ENCODE measurements around the gene ESYT2.
A peak's percentile ranks its signal among the peaks of the same experiment; 100 is the strongest.
"Not testable (repeated sequence)": the region's sequence is repeated elsewhere in the genome, so short reads cannot be mapped to it uniquely, and the experiment has no call there.

The ESYT2 gene

DNA sequence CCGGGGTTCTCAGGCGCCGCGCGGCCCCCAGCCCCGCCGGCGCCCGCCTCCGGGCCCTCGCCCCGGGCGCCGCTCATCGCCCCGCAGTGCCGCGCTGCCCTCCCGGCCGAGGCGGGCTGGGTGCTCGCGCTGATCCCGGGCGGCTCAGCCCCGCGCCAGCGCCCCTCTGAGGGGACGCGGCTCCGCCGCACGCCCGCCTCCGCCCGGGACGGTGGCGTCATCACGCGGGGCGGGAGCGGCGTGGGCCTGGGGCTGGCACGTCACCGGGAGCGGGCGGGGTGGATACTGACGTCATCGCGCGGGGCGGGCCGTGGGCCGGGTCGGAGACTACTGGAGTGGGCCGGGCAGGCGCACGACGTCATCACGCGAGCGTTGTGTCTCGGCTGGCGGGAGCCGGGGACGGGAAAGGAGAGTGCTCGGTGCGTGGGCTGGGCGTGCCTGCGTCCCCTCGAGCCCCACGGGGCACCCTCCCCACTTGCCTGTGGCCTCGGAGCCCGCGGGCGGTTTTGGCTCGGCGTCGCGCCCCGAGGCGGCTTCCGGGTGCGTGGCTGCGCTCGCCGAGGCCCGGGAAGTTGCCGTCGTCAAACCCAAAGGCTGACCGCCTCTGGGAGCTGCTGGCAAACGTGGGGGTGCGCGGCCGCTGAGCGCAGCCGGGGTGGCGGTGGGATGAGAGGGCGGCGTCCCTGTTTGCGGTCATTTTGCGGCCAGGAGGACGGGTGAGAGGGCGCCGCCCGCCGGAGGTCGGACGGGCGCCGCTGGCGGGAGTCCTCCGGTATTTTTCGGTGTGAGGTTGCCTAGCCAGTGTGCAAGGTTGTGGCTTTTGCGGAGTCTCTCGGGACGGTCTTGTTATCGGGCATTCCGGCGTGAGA, at the start of gene ESYT2:
TSS of gene ESYT2 (minus strand) at position 168 of the 869 bp plus-strand sequence. CDS start at position 77, 91 bp downstream.
- DNase-seq, result peak; percentile 86

GRCh38 chr7:158878151-158879079, 49.1 kb upstream of the ESYT2 start:
- not testable (repeated sequence) for DNase-seq

DNA sequence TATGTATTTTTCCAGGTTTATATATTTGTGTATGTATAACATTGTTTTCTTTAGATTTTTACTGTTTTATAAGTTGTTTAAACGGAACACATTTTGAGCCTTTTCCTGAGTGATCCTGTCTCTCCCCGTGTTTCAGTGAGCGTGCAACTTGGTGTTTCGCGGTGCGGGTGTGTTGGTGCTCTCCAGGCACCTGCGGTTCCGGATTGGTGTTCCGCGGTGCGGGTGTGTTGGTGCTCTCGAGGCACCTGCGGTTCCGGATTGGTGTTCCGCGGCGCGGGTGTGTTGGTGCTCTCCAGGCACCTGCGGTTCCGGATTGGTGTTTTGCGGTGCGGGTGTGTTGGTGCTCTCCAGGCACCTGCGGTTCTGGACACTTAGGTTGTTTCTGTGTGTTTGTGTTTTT, 47.7 kb upstream of the ESYT2 start:
- no peak for DNase-seq

- no peak for DNase-seq
Measured at GRCh38 chr7:158869876-158870275, 40.6 kb upstream of the ESYT2 start.

GRCh38 chr7:158868764-158869410, 39.6 kb upstream of the ESYT2 start:
- DNase-seq, result peak; percentile 71

- no peak for DNase-seq
Measured at GRCh38 chr7:158867214-158867984, 38.1 kb upstream of the ESYT2 start.

GRCh38 chr7:158865977-158866376, 36.7 kb upstream of the ESYT2 start:
- no peak for DNase-seq

DNA sequence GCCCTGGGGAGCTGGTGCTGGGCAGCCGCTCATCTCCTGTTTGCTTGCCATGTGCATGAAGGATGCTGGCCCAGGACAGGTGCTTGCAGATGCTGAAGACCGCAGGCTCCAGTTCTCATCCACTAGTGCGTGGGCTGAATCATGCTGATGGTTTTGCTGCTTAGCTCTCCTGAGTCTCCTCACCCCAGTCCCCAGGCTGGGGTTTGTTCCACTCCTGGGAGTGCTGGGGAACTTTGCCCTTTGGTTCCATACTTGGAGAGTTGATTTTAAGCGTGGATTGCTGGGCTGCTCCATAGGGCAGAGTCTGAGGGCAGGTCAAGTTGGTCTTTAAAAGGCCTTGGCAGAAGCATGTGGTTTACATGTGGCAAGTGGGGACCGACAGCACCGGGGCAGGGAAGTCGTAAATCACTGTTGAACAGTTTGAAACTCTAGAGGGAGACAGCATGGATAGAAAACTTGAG, 36.2 kb upstream of the ESYT2 start:
- no peak for DNase-seq

GRCh38 chr7:158864833-158865232, 35.5 kb upstream of the ESYT2 start:
- DNase-seq, result no peak

- DNase-seq, result no peak
Measured at GRCh38 chr7:158864507-158864820, 35.2 kb upstream of the ESYT2 start.

- DNase-seq, result no peak
Measured at GRCh38 chr7:158863611-158864506, 34.5 kb upstream of the ESYT2 start.

DNA sequence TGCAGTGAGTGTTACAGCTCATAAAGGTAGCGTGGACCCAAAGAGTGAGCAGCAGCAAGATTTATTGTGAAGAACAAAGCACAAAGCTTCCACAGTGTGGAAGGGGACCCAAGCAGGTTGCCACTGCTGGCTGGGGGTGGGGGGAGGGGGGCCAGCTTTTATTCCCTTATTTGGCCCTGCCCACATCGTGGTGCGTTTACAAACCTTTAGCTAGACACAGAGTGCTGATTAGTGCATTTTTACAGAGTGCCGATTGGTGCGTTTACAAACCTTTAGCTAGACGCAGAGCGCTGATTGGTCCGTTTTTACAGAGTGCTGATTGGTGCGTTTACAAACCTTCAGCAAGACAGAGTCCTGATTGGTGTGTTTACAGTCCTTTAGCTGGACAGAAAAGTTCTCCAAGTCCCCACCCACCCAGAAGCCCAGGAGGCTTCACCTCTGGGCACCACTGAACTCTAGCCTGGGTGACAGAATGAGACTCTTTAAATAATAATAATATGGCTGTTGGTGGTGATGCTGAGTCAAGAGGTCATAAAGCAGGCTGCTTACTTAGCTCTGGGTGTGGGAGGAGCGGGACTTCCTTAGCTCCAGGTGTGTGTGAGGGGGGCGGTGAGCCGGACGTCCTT, 33.8 kb upstream of the ESYT2 start:
- not testable (repeated sequence) for DNase-seq

DNA sequence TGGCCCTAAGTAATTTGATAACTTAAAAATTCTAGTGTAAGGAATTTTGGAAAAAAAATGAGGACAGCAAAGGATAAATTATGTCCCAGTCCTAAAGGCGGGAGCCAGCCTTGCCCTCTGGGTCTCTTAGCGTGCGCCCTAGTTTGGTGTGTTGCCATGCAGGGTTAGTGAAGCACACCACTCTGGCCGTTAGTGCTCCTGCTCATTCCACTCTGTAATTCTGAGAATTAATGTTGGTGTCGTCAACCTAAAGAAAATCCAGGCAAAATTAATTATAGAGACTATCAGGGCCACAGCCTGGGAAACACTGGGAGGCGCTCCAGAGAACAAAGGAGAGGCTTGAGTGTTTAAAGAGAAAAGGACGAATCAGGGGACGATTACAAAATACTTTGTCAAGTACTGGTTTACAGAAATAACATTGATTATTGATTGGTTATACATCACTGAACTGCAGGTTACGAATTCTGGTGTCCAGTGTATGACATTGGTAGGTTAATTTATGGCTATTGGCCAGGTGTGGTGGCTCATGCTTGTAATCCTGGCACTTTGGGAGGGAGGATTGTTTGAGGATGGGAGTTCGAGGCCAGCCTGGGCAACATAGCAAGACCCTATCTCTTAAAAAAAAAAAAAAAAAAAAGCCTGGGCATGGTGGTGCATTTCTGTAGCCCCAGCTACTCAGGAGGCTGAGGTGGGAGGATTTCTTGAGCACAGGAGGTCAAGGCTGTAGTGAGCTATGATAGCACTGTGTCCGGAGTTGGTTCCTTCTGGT, 32.8 kb upstream of the ESYT2 start:
- DNase-seq, result no peak

GRCh38 chr7:158861004-158861787, 31.9 kb upstream of the ESYT2 start:
- no peak for DNase-seq

DNA sequence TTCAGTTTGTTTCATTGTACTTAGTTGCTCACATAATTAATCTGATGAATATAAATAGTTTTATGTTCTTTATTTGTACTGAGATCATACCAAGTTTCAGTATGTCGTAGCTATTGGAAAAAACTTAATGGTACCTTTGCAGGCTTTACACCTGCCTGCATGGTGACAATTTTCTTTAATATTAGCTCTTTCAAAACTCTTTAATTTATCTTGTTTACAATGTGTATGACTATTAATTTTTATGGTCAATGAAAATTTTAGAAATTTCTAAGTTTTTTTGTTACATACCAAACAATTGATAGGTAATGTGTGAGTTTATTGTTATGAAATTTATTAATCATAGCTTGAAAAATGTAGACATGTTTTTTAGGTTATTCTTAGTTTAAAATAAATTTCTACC, 31.1 kb upstream of the ESYT2 start:
- no peak for DNase-seq

GRCh38 chr7:158858592-158859503, 29.5 kb upstream of the ESYT2 start:
- no peak for DNase-seq

DNA sequence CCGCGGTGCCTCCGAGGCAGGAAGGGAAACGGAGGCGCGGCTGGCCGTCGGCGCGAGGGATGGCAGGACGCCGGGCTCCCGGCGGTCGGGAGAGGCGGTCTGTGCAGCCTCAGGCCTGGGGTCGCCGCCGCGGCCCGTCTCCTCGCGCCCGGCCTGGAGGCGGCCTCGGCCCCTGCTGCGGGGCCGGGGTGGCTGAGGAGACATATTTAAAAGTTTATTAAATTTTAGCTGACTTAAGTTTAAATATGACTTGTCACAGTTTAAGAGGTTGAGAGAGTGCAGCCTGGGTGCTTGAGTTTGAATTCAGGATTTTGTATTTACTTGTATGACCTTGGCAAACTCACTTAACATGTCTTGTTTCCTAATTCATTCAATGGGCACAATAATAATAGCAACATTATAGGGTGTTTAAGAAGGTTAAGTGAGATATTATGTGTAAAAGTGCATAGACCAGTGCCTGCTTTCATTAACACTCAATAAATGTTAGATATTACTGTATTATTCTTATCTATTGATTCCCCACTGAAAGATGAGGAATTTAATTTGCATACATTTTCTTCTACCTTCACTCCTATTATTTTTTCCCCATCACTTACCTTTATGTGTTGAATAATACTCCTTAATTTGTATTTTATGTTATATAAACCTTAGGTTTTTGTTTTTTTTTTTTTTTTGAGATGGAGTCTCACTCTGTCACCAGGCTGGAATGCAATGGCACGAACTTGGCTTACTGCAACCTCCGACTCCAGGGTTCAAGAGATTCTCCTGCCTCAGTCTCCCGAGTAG, 27.8 kb upstream of the ESYT2 start:
- no peak for DNase-seq

Data from DMS 273 treated with DMSO at 0.1 percent for 48 hours (cell line).